CD4-positive, alpha-beta T cell treated with Interferon gamma for 1 hour (primary cell): ENCODE measurements around the gene C1R.
"Not testable (repeated sequence)": the region's sequence is repeated elsewhere in the genome, so short reads cannot be mapped to it uniquely, and the experiment has no call there.

Experiments
- DNase-seq: peaks from one replicate; pipeline ENCODE4 v3.0.0-alpha.2; 2020

Gene C1R

DNA sequence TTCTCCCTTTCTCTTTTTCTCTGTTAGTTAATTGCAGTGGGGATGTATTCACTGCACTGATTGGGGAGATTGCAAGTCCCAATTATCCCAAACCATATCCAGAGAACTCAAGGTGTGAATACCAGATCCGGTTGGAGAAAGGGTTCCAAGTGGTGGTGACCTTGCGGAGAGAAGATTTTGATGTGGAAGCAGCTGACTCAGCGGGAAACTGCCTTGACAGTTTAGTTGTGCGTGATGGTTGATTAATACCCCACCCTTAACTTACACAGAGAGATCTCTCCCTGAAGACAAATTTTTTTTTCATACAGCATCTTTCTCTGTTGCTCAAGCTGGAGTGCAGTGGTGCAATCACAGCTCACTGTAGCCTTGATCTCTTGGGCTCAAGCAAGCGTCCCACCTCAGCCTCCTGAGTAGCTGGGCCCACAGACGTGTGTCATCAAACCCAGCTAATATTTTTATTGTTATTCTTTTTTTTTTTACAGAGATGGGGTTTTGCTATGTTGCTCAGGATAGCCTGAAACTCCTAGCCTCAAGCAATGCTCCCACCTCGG is 27.1 kb downstream of the C1R start:
- no peak for DNase-seq

GRCh38 chr12:7064516-7064915 is 27.7 kb downstream of the C1R start:
- no peak for DNase-seq

DNA sequence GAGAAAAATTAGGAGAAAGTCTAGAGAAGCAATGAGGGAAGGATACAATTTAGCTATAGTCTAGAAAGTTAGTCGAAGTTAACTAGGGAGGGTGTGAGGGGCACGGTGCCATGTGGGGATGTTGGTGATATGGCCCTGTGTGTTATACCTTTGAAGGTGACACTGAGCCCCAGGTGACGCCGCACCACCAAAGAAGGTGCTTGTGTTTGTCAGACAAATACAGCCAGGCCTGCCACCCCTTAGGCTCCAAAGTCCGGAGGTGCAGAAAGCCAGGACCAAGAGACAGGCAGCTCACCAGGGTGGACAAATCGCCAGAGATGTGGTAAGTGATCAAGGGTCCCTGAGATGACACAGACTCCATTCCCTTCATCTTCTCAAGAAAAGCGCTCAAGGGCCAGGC is 30.6 kb downstream of the C1R start:
- DNase-seq, result no peak

DNA sequence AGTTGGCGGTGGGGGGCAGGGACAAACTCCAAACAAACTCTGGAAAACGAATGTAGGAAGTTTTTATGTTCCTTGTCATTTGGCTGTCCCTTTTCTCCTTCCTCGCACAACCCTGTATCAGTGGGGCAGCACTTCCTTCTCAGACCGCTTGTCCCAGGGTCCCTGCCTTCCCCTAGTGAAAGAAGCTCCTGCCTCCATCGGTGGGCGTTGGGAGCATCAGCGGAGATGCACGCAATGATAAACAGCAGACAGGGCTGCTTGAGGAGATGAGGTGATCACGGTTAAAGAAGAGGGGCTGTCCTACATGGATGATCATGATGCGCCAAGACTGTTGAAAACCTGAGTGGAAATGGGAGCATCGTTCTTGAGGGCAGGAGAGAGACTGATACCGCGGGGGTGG is 31.1 kb downstream of the C1R start:
- no peak for DNase-seq

DNA sequence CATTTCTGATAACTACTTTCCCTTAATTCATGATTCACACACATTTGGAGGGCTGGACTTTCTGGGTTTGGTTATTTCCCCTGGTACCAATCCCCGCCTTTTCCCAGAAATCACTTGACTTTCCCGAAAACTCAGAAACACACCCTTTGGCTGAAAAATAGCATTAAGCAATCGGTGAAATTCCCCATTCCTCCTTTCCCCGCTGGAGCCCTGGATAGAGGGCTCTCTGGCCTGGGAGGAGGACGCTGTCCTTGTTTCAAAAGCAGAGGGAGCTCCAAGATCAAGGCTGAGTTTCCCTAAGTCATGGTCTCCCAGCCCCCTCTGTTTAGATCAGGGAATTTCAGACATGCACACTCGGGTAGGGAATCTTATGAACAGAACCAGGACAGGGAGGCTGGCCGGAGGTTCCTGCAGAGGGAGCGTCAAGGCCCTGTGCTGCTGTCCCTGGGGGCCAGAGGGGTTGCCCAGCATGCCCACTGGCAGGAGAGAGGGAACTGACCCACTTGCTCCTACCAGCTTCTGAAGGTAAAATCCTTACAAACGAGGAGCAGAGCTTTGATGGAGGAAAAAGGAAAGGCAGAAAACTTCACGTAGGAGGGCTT is 31.8 kb downstream of the C1R start, which contains the start of gene C1S:
C1S (plus strand) TSS at position 366 of the 602 bp plus-strand sequence. CDS start 1,195 bp downstream, outside the sequence.
- no peak for DNase-seq

- no peak for DNase-seq
These were observed 32.5 kb downstream of the C1R start for GRCh38 chr12:7059780-7060179.

DNA sequence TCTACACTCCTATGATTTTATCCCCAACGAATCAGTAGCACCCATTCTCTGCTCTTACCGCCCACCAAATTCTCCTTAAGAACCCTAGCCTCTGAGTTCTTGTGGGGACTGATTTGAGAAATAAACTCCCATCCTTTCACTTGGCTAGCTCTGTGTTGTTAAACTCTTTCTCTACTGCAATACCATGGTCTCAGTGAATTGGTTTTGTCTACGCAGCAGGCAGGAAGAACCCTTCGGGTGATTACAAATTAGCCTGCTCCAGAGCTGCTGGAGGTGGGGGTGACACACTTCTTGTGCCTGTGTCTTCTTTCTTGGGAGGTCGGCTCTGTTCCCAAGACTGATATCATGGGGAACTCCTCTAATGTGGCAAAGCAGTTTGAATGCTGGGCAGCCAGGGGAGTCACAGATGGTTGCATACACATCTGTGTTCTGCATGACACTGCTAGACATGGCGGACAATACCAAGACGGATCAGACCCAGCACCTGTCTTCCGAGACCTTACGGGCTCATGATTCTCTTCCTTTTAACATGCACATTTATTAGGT is 33.3 kb downstream of the C1R start:
- no peak for DNase-seq

GRCh38 chr12:7058163-7058845 is 33.9 kb downstream of the C1R start:
- peak; percentile 7 for DNase-seq

GRCh38 chr12:7055736-7056135 is 36.5 kb downstream of the C1R start:
- not testable (repeated sequence) for DNase-seq

GRCh38 chr12:7054925-7055324 is 37.3 kb downstream of the C1R start:
- DNase-seq, result no peak

GRCh38 chr12:7049973-7050372 is 42.3 kb downstream of the C1R start:
- not testable (repeated sequence) for DNase-seq

DNA sequence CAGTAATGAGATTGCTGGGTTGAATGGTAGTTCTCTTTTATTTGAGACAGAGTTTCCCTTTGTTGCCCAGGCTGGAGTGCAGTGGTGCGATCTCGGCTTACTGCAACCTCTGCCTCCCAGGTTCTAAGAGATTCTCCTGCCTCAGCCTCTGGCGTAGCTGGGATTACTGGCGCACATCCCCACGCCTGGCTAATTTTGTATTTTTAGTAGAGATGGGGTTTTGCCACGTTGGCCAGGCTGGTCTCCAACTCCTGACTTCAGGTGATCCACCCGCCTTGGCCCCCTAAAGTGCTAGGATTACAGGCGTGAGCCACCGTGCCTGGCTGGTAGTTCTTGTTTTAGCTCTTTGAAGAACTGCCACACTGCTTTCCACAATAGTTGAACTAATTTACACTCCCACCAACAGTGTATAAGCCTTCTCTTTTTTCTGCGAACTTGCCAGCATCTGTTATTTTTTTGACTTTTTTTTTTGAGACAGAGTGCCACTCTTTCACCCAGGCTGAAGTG is 42.7 kb downstream of the C1R start:
- DNase-seq, result not testable (repeated sequence)

DNA sequence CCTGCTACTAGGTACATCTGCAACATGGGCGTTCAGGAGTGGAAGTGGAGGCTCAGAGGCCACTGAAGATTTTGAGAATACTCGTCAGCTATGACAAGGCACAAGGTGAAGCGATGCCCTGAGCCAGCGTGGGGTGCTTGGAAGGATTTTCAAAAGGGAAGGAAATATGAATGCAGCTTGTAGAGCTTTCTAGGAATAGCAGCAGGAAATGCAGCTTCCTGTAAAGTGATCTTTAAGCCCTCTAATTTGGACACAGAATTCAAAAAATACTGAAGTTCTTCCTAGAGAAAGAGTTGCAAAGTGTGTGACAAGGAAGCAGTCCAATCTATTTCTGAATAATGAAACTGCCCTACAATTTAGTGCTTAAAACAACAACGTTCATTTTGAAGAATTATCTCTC is 44.9 kb downstream of the C1R start:
- no peak for DNase-seq

DNA sequence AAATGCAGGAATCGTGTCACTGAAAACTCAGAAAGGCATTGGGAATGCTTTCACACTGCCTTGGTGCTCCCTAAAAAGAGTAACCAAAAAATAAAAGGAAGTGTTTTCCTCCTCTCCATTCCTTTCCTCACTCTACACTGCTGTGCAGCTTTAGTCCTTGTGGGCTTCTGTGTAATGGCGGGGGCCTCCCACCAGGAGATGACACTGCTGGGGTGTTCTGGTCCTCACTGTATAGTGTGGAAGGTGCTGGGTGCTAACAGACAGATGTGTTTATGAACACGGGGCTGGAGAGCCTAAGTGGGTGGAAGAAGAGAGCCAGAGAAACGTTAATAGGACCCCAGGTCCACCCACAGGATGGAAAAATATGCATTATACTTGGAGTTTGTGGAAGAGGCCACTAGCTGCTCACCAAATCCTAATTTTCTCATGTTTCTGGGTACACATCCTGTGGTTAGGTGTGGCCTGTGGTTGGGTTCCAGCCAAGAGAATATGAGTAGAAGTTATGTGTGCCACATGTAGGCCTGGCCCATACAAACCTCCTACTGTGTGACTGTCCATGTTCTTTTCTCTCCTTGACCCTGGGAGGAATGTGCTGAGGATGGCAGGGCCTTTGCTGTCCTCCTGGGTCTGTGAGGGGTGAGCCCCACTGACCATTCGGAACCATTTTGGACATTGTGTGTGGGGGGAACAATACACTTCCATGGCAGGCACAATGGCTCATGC is 45.7 kb downstream of the C1R start:
- DNase-seq, result no peak

GRCh38 chr12:7045913-7046312 is 46.3 kb downstream of the C1R start:
- no peak for DNase-seq

DNA sequence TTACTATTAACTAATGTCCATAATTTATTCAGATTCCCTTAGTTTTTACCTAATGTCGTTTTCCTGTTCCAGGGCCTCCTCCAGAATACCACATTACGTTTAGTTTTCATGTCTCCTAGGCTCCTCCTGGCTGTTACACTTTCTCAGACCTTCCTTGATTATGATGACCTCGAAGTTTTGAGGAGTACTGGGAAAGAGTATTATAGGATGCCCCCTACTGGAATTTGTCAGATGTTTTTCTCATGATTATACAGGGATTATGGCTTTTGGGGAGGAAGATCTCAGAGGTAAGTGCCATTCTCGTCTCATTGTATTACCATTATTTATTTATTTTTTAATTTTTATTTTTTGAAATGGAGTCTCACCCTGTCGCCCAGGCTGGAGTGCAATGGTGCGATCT is 49.4 kb downstream of the C1R start:
- DNase-seq, result no peak

GRCh38 chr12:7039403-7039802 is 52.8 kb downstream of the C1R start:
- DNase-seq, result no peak

- no peak for DNase-seq
These were observed 53.7 kb downstream of the C1R start for GRCh38 chr12:7038591-7038990.

DNA sequence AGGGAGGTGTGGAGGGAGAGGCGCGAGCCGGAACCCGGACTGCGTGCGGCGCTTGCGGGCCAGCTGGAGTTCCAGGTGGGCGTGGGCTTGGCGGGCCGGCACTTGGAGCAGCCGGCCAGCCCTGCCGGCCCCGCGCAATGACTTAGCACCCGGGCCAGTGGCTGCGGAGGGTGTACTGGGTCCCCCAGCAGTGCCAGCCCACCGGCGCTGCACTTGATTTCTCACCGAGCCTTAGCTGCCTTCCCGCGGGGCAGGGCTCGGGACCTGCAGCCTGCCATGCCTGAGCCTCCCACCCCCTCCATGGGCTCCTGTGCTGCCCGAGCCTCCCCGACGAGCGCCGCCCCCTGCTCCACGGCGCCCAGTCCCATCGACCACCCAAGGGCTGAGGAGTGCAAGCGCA is 54.8 kb downstream of the C1R start:
- DNase-seq, result not testable (repeated sequence)

GRCh38 chr12:7035463-7035862 is 56.8 kb downstream of the C1R start:
- DNase-seq, result no peak

DNA sequence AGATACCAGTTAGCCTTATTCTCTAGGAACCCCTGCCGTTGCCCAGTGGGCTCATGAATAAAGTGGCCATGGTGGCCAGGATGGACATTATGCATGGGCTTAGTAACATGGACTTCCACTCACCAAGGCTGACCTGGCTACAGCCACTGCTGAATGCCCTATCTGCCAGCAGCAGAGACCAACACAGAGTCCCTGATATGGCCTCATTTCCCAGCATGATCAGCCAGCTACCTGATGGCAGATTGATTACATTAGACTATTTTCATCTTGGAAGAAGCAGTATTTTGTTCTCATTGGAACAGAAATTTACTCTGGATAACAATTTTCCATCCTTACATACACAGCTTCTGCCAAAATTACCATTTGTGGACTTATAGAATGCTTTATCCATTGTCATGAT is 57.8 kb downstream of the C1R start:
- DNase-seq, result no peak

- DNase-seq, result no peak
These were observed 59.3 kb downstream of the C1R start for GRCh38 chr12:7032990-7033389.

DNA sequence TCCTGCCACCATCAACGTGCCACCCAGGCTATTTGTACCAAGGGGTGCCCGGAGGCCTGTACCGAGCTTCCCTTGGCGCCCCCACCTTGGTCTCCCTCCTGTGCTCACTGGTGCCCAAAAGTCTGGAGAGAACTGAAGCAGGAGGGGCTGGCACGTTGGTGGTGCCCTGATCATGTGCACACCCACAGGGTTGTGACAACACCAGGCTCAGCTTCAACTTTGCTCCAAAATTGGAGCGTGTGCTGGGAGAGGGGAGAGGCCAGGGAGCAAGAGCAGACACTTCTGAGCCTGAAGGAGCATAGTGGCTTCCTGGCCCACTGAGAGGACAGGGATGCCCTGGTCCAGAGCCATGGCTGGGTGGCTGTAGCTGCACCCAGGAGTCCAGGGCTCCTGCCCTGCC is 60.9 kb downstream of the C1R start:
- no peak for DNase-seq
